Measurements from ENCODE around the gene RNH1. TPM values are rescaled to one million over a fixed set of nuclear protein-coding genes. Genes with fewer than 3 reads are reported as not detected.

Gene RNH1
- total RNA-seq, 1 donor from 2014 or later, result 649 TPM

DNA sequence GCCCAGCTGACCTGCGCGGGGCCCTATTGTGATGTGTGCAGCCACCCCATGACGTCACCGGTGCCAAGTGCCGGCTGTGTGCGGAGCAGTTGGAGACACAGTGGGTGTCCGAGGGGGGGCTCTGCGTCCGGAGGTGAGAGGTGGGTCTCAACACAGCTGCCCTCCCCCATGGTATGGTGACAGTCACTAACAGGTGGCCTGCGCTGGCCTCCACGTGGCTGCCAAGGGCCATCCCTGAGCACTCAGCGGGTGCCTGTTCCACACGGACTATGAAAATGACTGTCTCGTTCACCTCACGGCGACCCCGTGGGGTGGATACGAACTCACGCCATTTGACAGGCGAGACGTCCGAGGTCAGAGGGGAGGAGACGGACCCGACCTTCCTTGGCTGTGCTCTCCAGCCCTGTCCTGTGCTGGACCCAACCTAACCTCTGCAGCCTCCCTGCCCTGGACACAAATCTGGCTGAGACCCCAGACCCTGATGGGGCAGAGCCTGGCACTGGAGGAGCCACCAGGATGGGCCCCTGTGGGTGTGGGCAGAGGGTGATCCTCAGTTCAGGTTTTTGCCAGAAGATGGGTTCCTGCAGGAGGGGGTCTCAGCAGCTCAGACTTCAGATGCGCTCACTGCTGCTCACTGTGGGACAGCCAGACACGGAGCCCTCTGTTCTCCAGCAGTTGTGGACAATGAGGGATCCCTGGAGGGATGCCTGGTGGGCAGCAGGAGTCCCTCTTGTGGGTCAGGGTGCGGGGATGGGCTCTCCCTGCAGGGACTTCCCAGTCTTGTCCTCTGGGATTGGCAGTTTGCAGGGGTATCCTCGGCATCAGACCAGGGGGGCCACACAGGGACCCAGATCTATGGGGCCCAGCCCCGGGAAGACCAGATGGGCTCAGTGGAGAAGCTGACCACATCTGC is 22.0 kb upstream of the RNH1 start:
- Histone ChIP-seq H3K4me1 (peaks cover under 1 to 4% of the 10 kb centered on the region in 2 donors), H3K27ac (no peak overlapping the region), H3K27me3 (no peaks in the 10 kb centered on the region), H3K36me3 (peaks cover 23 to 27% of the 10 kb centered on the region in 2 donors), H3K4me3 (no peak overlapping the region), H3K9me3 (no peaks in the 10 kb centered on the region)
- peak in 1 of 2 donors; percentile 57 for DNase-seq (ENCODE audit: low spot score in 2 of 2)
- no peak for TF ChIP-seq CTCF (IDR thresholded peaks at IDR 0.05)
- intact Hi-C loops (cut with DNase I), result no loop called here

- TF ChIP-seq CTCF (IDR thresholded peaks at IDR 0.05), result no peak
These were observed 21.2 kb upstream of the RNH1 start for GRCh38 chr11:528166-528814.

GRCh38 chr11:526192-526591 is 19.1 kb upstream of the RNH1 start:
- intact Hi-C loops (cut with DNase I), result no loop called here
- DNase-seq (ENCODE audit: low spot score in 2 of 2), result no peak
- Histone ChIP-seq H3K27me3 (no peaks in the 10 kb centered on the region), H3K27ac (no peak overlapping the region), H3K9me3 (no peaks in the 10 kb centered on the region), H3K36me3 (peaks cover 2 to 3% of the 10 kb centered on the region in 2 donors), H3K4me3 (no peak overlapping the region), H3K4me1 (no peaks in the 10 kb centered on the region)
- TF ChIP-seq CTCF (IDR thresholded peaks at IDR 0.05), result no peak

More at GRCh38 chr11:528166-528814, 21.2 kb upstream of the RNH1 start:
- no peaks in the 10 kb centered on the region for H3K4me1 ChIP-seq
- H3K36me3 ChIP-seq, result peaks cover 23% of the 10 kb centered on the region in 2 donors
- H3K27ac ChIP-seq, result no peak overlapping the region
- DNase-seq (ENCODE audit: low spot score in 2 of 2), result peak in 1 of 2 donors; percentile 55
- intact Hi-C loops (cut with DNase I), result no loop called here
- H3K4me3 ChIP-seq, result no peak overlapping the region
- H3K27me3 ChIP-seq, result no peaks in the 10 kb centered on the region
- H3K9me3 ChIP-seq, result no peaks in the 10 kb centered on the region

DNA sequence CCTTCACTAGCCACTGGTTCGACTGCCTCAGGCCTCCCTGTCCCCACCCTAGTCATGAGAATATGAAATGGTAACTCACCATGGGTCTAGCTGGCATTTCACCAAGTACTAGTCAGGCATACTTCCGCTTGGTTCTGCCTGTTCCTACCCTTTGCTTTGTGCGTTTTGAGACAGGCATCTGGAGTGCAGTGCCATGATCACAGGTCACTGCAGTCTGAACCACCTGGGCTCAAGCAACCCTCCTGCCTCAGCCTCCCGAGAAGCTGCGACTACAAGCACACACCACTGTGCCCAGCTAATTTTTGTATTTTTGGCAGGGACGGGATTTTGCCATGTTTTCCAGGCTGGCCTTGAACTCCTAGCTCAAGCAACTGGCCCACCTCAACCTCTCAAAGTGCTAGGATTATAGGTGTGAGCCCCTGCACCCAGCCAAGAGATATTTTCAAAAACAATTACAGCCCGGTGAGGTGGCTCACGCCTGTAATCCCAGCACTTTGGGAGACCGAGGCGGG is 14.2 kb upstream of the RNH1 start:
- no peak for DNase-seq (ENCODE audit: low spot score in 2 of 2)
- no peak for TF ChIP-seq CTCF (IDR thresholded peaks at IDR 0.05)
- no peaks in the 10 kb centered on the region for H3K9me3 ChIP-seq
- no peak overlapping the region for H3K4me3 ChIP-seq
- no peak overlapping the region for H3K27ac ChIP-seq
- H3K27me3 ChIP-seq, result no peaks in the 10 kb centered on the region
- H3K36me3 ChIP-seq, result no peaks in the 10 kb centered on the region
- peaks cover 2 to 3% of the 10 kb centered on the region in 2 donors for H3K4me1 ChIP-seq
- intact Hi-C loops (cut with DNase I), result no loop called here

GRCh38 chr11:520428-521176 is 13.6 kb upstream of the RNH1 start:
- intact Hi-C loops (cut with DNase I), result no loop called here
- no peaks in the 10 kb centered on the region for H3K27me3 ChIP-seq
- TF ChIP-seq CTCF (IDR thresholded peaks at IDR 0.05), result no peak
- no peaks in the 10 kb centered on the region for H3K9me3 ChIP-seq
- peaks cover 2 to 3% of the 10 kb centered on the region in 2 donors for H3K4me1 ChIP-seq
- no peak overlapping the region for H3K4me3 ChIP-seq
- peak in 1 of 2 donors; percentile 58 for DNase-seq (ENCODE audit: low spot score in 2 of 2)
- H3K36me3 ChIP-seq, result no peaks in the 10 kb centered on the region
- H3K27ac ChIP-seq, result no peak overlapping the region
